ENCODE measurements around the gene FAT3. TPM values are rescaled to one million over a fixed set of nuclear protein-coding genes. Genes with fewer than 3 reads are reported as not detected.

The FAT3 gene
- total and polyA plus RNA-seq, 4 donors: 0.06 to 1.3 (median 0.62) TPM

DNA sequence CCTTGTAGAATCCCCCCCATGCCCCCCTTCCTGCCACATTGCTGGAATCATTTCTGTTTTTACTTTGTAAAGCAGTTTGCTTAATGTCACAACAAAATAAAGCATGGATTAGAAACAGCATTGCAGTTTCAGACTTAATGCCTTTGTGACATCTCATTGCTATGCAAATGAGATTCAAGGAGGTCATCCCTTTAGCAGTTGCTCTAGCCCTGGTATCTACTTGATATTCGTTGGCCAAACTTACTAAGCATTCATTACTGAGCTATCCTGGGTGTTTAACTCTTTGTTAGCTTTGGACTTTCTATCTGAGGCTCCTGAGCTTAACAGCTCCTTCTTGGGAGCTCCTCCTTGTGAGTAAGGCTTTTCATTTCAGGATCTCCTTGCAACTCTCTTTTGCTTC is 16.3 kb downstream of the FAT3 start:
- 12% methylated on average over 1 of the region's 1 CpG for WGBS
- TF ChIP-seq JUND (IDR thresholded peaks at IDR 0.05) (no peak), EGR1 (IDR thresholded peaks at IDR 0.05; ENCODE audit: low read depth in 2 of 2) (no peak), SP1 (IDR thresholded peaks at IDR 0.05) (no peak), TAF1 (conservative IDR thresholded peaks at IDR 0.05) (no peak), FOXA2 (IDR thresholded peaks at IDR 0.05) (no peak), HNF4G (IDR thresholded peaks at IDR 0.05) (no peak), FOXA1 (IDR thresholded peaks at IDR 0.05) (no peak), YY1 (IDR thresholded peaks at IDR 0.05) (no peak), GABPA (IDR thresholded peaks at IDR 0.05 in 1 of 2, conservative IDR thresholded peaks at IDR 0.05 in 1 of 2) (no peak), HNF4A (conservative IDR thresholded peaks at IDR 0.05) (no peak), RAD21 (IDR thresholded peaks at IDR 0.05) (no peak), RXRA (IDR thresholded peaks at IDR 0.05) (no peak), NR2F2 (IDR thresholded peaks at IDR 0.05) (no peak)
- TF ChIP-seq, protein P1, sequence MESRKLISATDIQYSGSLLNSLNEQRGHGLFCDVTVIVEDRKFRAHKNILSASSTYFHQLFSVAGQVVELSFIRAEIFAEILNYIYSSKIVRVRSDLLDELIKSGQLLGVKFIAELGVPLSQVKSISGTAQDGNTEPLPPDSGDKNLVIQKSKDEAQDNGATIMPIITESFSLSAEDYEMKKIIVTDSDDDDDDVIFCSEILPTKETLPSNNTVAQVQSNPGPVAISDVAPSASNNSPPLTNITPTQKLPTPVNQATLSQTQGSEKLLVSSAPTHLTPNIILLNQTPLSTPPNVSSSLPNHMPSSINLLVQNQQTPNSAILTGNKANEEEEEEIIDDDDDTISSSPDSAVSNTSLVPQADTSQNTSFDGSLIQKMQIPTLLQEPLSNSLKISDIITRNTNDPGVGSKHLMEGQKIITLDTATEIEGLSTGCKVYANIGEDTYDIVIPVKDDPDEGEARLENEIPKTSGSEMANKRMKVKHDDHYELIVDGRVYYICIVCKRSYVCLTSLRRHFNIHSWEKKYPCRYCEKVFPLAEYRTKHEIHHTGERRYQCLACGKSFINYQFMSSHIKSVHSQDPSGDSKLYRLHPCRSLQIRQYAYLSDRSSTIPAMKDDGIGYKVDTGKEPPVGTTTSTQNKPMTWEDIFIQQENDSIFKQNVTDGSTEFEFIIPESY (IDR thresholded peaks at IDR 0.05): no peak
- TF ChIP-seq, protein P2, sequence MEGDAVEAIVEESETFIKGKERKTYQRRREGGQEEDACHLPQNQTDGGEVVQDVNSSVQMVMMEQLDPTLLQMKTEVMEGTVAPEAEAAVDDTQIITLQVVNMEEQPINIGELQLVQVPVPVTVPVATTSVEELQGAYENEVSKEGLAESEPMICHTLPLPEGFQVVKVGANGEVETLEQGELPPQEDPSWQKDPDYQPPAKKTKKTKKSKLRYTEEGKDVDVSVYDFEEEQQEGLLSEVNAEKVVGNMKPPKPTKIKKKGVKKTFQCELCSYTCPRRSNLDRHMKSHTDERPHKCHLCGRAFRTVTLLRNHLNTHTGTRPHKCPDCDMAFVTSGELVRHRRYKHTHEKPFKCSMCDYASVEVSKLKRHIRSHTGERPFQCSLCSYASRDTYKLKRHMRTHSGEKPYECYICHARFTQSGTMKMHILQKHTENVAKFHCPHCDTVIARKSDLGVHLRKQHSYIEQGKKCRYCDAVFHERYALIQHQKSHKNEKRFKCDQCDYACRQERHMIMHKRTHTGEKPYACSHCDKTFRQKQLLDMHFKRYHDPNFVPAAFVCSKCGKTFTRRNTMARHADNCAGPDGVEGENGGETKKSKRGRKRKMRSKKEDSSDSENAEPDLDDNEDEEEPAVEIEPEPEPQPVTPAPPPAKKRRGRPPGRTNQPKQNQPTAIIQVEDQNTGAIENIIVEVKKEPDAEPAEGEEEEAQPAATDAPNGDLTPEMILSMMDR (IDR thresholded peaks at IDR 0.05; ENCODE audit: low read depth, low read length, missing input control): no peak
- TF ChIP-seq, protein P3, sequence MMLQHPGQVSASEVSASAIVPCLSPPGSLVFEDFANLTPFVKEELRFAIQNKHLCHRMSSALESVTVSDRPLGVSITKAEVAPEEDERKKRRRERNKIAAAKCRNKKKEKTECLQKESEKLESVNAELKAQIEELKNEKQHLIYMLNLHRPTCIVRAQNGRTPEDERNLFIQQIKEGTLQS (IDR thresholded peaks at IDR 0.05): no peak
- H3K4me1 ChIP-seq (ENCODE audit: control insufficient read depth in 4 of 4, insufficient read depth in 4 of 4, low read length in 3 of 4): no peaks in the 10 kb centered on the region
- H3K27ac ChIP-seq (ENCODE audit: low read depth in 1 of 2, low read length in 2 of 2): no peak overlapping the region
- H3K27me3 ChIP-seq (ENCODE audit: control insufficient read depth in 4 of 4, insufficient read depth in 4 of 4, low read length in 3 of 4): no peaks in the 10 kb centered on the region
- no peak overlapping the region for H3K9ac ChIP-seq (ENCODE audit: low read depth in 1 of 2, low read length in 2 of 2)
- no peaks in the 10 kb centered on the region for H3K9me3 ChIP-seq (ENCODE audit: control insufficient read depth in 4 of 4, low read length in 3 of 4)
- no peaks in the 10 kb centered on the region for H3K36me3 ChIP-seq (ENCODE audit: control insufficient read depth in 4 of 4, insufficient read depth in 3 of 4, low read depth in 1 of 4, low read length in 3 of 4)
- DNase-seq (ENCODE audit: low spot score): no peak
- no peak overlapping the region for H3K4me3 ChIP-seq (ENCODE audit: low read depth in 1 of 3, low read length in 3 of 3)

DNA sequence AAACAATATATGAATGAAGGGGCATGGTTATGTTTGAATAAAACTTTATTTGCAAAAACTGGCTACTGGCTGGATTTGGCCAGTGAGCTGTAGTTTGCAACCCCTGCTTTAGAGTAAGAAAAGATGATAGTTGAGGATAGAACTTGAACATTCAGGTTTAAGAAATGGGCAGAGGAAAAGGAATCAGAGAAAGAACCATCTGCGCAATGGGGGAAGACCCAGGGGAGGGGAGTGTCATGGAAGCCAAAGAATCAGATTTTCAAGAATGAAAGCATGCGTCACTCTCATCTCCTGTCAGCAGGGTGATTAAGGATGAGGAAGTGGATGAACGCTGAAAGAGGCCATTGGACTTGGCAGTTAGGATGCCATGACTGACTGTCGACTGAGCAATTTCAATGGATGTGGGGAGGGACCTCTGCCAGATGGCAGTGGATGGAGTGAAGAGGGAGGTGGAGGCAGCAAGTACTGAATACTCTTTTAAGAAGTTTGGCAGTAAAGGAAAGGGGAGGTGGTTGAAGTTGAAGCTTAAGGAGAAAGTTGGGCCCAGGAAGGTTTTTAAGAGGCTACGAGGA is 21.2 kb downstream of the FAT3 start:
- TF ChIP-seq, protein P4, sequence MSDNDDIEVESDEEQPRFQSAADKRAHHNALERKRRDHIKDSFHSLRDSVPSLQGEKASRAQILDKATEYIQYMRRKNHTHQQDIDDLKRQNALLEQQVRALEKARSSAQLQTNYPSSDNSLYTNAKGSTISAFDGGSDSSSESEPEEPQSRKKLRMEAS (IDR thresholded peaks at IDR 0.05): no peak
- no peak overlapping the region for H3K27ac ChIP-seq (ENCODE audit: low read depth in 1 of 2, low read length in 2 of 2)
- H3K4me3 ChIP-seq (ENCODE audit: low read depth in 1 of 3, low read length in 3 of 3): no peak overlapping the region
- H3K36me3 ChIP-seq (ENCODE audit: control insufficient read depth in 4 of 4, insufficient read depth in 3 of 4, low read depth in 1 of 4, low read length in 3 of 4): no peaks in the 10 kb centered on the region
- no peaks in the 10 kb centered on the region for H3K9me3 ChIP-seq (ENCODE audit: control insufficient read depth in 4 of 4, low read length in 3 of 4)
- no peak overlapping the region for H3K9ac ChIP-seq (ENCODE audit: low read depth in 1 of 2, low read length in 2 of 2)
- DNase-seq (ENCODE audit: low spot score): no peak
- no peaks in the 10 kb centered on the region for H3K4me1 ChIP-seq (ENCODE audit: control insufficient read depth in 4 of 4, insufficient read depth in 4 of 4, low read length in 3 of 4)
- 89% methylated on average over 5 of the region's 5 CpGs for WGBS
- no peaks in the 10 kb centered on the region for H3K27me3 ChIP-seq (ENCODE audit: control insufficient read depth in 4 of 4, insufficient read depth in 4 of 4, low read length in 3 of 4)
